Upper lobe of left lung (tissue), 4 donors: ENCODE measurements around the gene PI4K2B.

ENCODE experiments used
- POLR2A ChIP-seq, 4 donors: fragments of 450-650 bp; IDR thresholded peaks; one replicate each; pipeline ENCODE4 v1.5.1; 2016 to 2017; ENCODE audit warnings: antibody characterized with exemption in 4 of 4, mild to moderate bottlenecking in 2 of 4
- POLR2AphosphoS5 ChIP-seq, 2 donors: sonication (generic); formaldehyde crosslinking; IDR thresholded peaks; one replicate each; pipeline ENCODE4 v1.5.1; 2017; ENCODE audit warnings: antibody characterized with exemption in 2 of 2
- TF ChIP-seq, protein P1 (sequence below), 6 experiments: fragments of 450-650 bp in 4 of 6; fragments of 200-600 bp in 2 of 6; sonication (generic) in 2 of 6; IDR thresholded peaks; one replicate each; pipeline ENCODE4 v1.5.1; 2016 to 2019; ENCODE audit warnings: antibody characterized with exemption in 6 of 6

DNA sequence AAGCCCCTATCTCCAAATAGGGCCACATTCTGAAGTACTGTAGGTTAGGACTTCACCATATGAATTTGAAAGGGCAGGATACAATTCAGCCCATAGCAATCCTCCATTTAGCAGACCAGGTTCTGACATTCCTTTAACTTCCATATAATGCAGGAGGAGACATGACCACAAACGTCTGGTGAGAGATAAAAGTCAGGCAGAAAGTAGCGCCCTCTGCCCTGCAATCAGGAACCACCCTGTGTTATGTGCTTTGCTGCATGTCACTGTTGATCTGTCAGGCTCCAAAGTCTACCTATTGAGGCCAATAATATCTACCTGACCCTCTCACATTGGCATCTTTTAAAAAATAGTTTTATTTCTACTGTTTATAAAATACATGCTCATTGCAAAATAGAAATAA lies 43.4 kb upstream of the PI4K2B start:
- TF ChIP-seq, protein P1, sequence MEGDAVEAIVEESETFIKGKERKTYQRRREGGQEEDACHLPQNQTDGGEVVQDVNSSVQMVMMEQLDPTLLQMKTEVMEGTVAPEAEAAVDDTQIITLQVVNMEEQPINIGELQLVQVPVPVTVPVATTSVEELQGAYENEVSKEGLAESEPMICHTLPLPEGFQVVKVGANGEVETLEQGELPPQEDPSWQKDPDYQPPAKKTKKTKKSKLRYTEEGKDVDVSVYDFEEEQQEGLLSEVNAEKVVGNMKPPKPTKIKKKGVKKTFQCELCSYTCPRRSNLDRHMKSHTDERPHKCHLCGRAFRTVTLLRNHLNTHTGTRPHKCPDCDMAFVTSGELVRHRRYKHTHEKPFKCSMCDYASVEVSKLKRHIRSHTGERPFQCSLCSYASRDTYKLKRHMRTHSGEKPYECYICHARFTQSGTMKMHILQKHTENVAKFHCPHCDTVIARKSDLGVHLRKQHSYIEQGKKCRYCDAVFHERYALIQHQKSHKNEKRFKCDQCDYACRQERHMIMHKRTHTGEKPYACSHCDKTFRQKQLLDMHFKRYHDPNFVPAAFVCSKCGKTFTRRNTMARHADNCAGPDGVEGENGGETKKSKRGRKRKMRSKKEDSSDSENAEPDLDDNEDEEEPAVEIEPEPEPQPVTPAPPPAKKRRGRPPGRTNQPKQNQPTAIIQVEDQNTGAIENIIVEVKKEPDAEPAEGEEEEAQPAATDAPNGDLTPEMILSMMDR (IDR thresholded peaks at IDR 0.05) = no peak
- no peak for TF ChIP-seq POLR2AphosphoS5 (IDR thresholded peaks at IDR 0.05)
- TF ChIP-seq POLR2A (IDR thresholded peaks at IDR 0.05) = no peak
